SU-DHL-6 (cell line): ENCODE data around the gene SERINC5.

ENCODE experiments used
- H2AFZ ChIP-seq: fragments of 200-600 bp; sonication (generic); 2 replicates; pipeline ENCODE4 v1.6.1; 2014; ENCODE audit warnings: low read depth, mild to moderate bottlenecking, moderate library complexity, mixed read lengths, antibody characterized with exemption, low read length; ENCODE audit not compliant: severe bottlenecking
- H3F3A ChIP-seq: fragments of 200-600 bp; shearing (Covaris generic); 2 replicates; pipeline ENCODE4 v1.6.0; 2016; ENCODE audit warnings: antibody characterized with exemption, mild to moderate bottlenecking; ENCODE audit not compliant: insufficient read depth
- H3K27ac ChIP-seq: fragments of 200-600 bp; sonication (generic); 2 replicates; pipeline ENCODE4 v1.5.1; 2016; ENCODE audit warnings: low read depth, mild to moderate bottlenecking, low read length, moderate library complexity, mixed read lengths
- H3K27me3 ChIP-seq: fragments of 200-600 bp; sonication (generic), shearing (Covaris generic); 2 replicates; pipeline ENCODE4 v1.6.0; 2014; ENCODE audit warnings: mild to moderate bottlenecking, low read length
- H3K36me3 ChIP-seq: fragments of 200-600 bp; sonication (generic); 2 replicates; pipeline ENCODE4 v1.6.1; 2014; ENCODE audit warnings: mild to moderate bottlenecking, low read length, mixed read lengths
- H3K4me2 ChIP-seq: fragments of 300-600, 200-600 bp; shearing (Covaris generic), sonication (generic); 2 replicates; pipeline ENCODE4 v1.6.0; 2014; ENCODE audit warnings: low read length, low read depth, mild to moderate bottlenecking; ENCODE audit not compliant: poor library complexity, severe bottlenecking
- H3K4me3 ChIP-seq: fragments of 200-600 bp; sonication (generic); 2 replicates; pipeline ENCODE4 v1.5.1; 2014; ENCODE audit warnings: antibody characterized with exemption, low read length, mild to moderate bottlenecking, mixed read lengths; ENCODE audit not compliant: insufficient read depth, poor library complexity, severe bottlenecking
- H3K79me2 ChIP-seq: fragments of 200-600 bp; sonication (generic); 2 replicates; pipeline ENCODE4 v1.6.1; 2014; ENCODE audit warnings: mild to moderate bottlenecking, low read length, moderate library complexity; ENCODE audit not compliant: insufficient read depth
- H3K9ac ChIP-seq: fragments of 200-600 bp; sonication (generic); 2 replicates; pipeline ENCODE4 v1.7.0; 2014; ENCODE audit warnings: mild to moderate bottlenecking, low read length
- H3K9me2 ChIP-seq: fragments of 200-600 bp; sonication (generic); replicated peaks from 2 replicates; pipeline ENCODE4 v1.6.1; 2014; ENCODE audit warnings: low read length; ENCODE audit not compliant: insufficient read depth
- H3K9me3 ChIP-seq: fragments of 200-600 bp; sonication (generic); 2 replicates; pipeline ENCODE4 v1.6.1; 2014; ENCODE audit warnings: low read length, mixed read lengths; ENCODE audit not compliant: insufficient read depth
- H4K20me1 ChIP-seq: fragments of 200-600 bp; sonication (generic); 2 replicates; pipeline ENCODE4 v1.6.1; 2014; ENCODE audit warnings: low read depth, mild to moderate bottlenecking, antibody characterized with exemption, low read length, moderate library complexity, mixed read lengths
- EZH2phosphoT487 ChIP-seq: fragments of 200-600 bp; sonication (generic), shearing (Covaris generic); conservative IDR thresholded peaks from 2 replicates; pipeline ENCODE4 v1.6.1; 2018; ENCODE audit warnings: mild to moderate bottlenecking, antibody characterized with exemption, low read length, moderate library complexity, mixed read lengths
- TF ChIP-seq, protein P1 (sequence below): fragments of 200-600 bp; sonication (generic); IDR thresholded peaks from one replicate; pipeline ENCODE4 v1.5.1; 2017; ENCODE audit warnings: antibody characterized with exemption, mild to moderate bottlenecking, low read length, moderate library complexity; ENCODE audit not compliant: insufficient read depth, poor library complexity, severe bottlenecking

Gene SERINC5

GRCh38 chr5:80174790-80175189 lies 81.1 kb downstream of the SERINC5 start:
- Histone ChIP-seq H4K20me1 (no peaks in the 10 kb centered on the region), H3K9ac (no peak overlapping the region), H3K36me3 (peaks cover 55% of the 10 kb centered on the region), H3K4me3 (no peak overlapping the region), H3K9me2 (no peaks in the 10 kb centered on the region), H3K9me3 (no peaks in the 10 kb centered on the region), H3K4me2 (no peak overlapping the region), H2AFZ (no peak overlapping the region), H3K27me3 (no peaks in the 10 kb centered on the region), H3K79me2 (peaks cover 38% of the 10 kb centered on the region), H3K27ac (no peak overlapping the region), H3F3A (peaks cover 16% of the 10 kb centered on the region)
- TF ChIP-seq, protein P1, sequence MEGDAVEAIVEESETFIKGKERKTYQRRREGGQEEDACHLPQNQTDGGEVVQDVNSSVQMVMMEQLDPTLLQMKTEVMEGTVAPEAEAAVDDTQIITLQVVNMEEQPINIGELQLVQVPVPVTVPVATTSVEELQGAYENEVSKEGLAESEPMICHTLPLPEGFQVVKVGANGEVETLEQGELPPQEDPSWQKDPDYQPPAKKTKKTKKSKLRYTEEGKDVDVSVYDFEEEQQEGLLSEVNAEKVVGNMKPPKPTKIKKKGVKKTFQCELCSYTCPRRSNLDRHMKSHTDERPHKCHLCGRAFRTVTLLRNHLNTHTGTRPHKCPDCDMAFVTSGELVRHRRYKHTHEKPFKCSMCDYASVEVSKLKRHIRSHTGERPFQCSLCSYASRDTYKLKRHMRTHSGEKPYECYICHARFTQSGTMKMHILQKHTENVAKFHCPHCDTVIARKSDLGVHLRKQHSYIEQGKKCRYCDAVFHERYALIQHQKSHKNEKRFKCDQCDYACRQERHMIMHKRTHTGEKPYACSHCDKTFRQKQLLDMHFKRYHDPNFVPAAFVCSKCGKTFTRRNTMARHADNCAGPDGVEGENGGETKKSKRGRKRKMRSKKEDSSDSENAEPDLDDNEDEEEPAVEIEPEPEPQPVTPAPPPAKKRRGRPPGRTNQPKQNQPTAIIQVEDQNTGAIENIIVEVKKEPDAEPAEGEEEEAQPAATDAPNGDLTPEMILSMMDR = no peak
- TF ChIP-seq EZH2phosphoT487 = no peak

DNA sequence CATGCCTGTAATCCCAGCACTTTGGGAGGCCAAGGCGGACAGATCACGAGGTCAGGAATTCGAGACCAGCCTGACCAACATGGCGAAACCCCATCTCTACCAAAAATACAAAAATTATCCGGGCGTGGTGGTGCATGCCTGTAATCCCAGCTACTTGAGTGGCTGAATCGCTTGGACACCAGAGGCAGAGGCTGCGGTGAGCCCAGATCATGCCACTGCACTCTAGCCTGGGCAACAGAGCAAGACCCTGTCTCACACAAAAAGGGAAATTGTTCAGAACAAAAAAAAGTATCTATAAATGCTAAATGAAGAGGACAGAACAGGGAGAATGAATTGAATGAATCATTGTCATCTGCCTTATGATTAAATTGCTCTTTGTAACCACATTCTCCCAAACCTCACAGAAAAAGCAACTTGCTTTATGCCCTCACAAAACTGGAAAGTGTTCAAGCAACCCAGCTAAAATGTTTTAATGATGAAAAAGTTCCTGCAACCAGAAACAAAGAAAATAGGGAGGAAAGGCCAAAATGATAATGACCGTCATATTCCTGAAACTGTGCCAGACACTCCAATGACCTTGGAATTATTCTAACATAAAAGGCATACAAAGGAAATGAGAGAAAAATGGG lies 83.7 kb downstream of the SERINC5 start:
- Histone ChIP-seq H2AFZ (no peak overlapping the region), H3K9me2 (no peaks in the 10 kb centered on the region), H3K9me3 (no peaks in the 10 kb centered on the region), H3K27ac (no peak overlapping the region), H3K4me2 (no peak overlapping the region), H4K20me1 (no peaks in the 10 kb centered on the region), H3K4me3 (no peak overlapping the region), H3F3A (peaks cover 5% of the 10 kb centered on the region), H3K27me3 (no peaks in the 10 kb centered on the region), H3K79me2 (peaks cover 14% of the 10 kb centered on the region), H3K36me3 (peaks cover 60% of the 10 kb centered on the region), H3K9ac (no peak overlapping the region)
- TF ChIP-seq EZH2phosphoT487 = no peak
- TF ChIP-seq, protein P1 = no peak

- Histone ChIP-seq H3K79me2 (peaks cover 6% of the 10 kb centered on the region; the same call in 1 of the 2 replicates), H3K36me3 (peaks cover 66% of the 10 kb centered on the region), H3K27ac (no peak overlapping the region), H3K9me3 (no peaks in the 10 kb centered on the region), H3K4me3 (no peak overlapping the region), H3K9me2 (no peaks in the 10 kb centered on the region), H4K20me1 (no peaks in the 10 kb centered on the region), H3K4me2 (no peak overlapping the region), H3F3A (peaks cover 19% of the 10 kb centered on the region), H2AFZ (no peak overlapping the region), H3K27me3 (no peaks in the 10 kb centered on the region), H3K9ac (no peak overlapping the region)
- TF ChIP-seq EZH2phosphoT487 = no peak
- TF ChIP-seq, protein P1 = no peak
Observed at GRCh38 chr5:80170117-80170535, 85.7 kb downstream of the SERINC5 start.
